Adipocyte (in vitro differentiated cells): ENCODE results near the gene COPZ2.

ENCODE experiments used
- DNase-seq: peaks from one replicate; pipeline ENCODE4 v3.0.0-alpha.2; 2015; ENCODE audit warnings: low read depth
- H3K27me3 ChIP-seq: replicated peaks from 2 replicates; pipeline ENCODE4 v1.7.0; 2013; ENCODE audit warnings: mild to moderate bottlenecking, low read length, moderate library complexity; ENCODE audit not compliant: control insufficient read depth, insufficient read depth
- H3K36me3 ChIP-seq: 2 replicates; pipeline ENCODE4 v1.7.0; 2013; ENCODE audit warnings: low read length, mild to moderate bottlenecking, moderate library complexity; ENCODE audit not compliant: control insufficient read depth, insufficient read depth, severe bottlenecking
- H3K4me1 ChIP-seq: 2 replicates; pipeline ENCODE4 v1.7.0; 2013; ENCODE audit warnings: mild to moderate bottlenecking, low read length, moderate library complexity; ENCODE audit not compliant: control insufficient read depth, insufficient read depth
- H3K4me3 ChIP-seq: 2 replicates; pipeline ENCODE4 v1.7.0; 2013; ENCODE audit warnings: mild to moderate bottlenecking, low read length, moderate library complexity
- H3K9ac ChIP-seq: 2 replicates; pipeline ENCODE4 v1.7.0; 2013; ENCODE audit warnings: mild to moderate bottlenecking, low read length, moderate library complexity
- H3K9me3 ChIP-seq: 2 replicates; pipeline ENCODE4 v1.7.0; 2013; ENCODE audit warnings: mild to moderate bottlenecking, low read length, moderate library complexity; ENCODE audit not compliant: control insufficient read depth

The COPZ2 gene

DNA sequence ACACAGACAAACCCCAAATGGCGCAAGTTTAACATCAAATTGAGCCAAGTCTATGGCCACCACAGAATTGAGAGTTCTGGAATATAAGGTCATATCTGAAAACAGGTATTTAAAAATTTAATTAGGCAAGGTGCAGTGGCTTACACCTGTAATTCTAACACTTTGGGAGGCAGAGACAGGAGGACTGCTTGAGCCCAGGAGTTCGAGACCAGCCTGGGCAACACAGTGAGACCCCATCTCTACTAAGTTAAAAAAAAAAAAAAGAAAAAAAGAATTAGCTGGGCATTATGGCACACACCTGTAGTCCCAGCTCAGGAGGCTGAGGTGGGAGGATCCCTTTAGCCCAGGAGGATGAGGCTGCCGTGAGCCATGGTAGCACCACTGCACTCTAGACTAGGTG is 29.6 kb upstream of the COPZ2 start:
- no peaks in the 10 kb centered on the region for H3K27me3 ChIP-seq
- no peak overlapping the region for H3K9ac ChIP-seq
- peaks cover 40% of the 10 kb centered on the region for H3K36me3 ChIP-seq
- H3K4me1 ChIP-seq: peaks cover 86% of the 10 kb centered on the region
- no peak for DNase-seq
- H3K4me3 ChIP-seq: no peak overlapping the region
- no peaks in the 10 kb centered on the region for H3K9me3 ChIP-seq

DNA sequence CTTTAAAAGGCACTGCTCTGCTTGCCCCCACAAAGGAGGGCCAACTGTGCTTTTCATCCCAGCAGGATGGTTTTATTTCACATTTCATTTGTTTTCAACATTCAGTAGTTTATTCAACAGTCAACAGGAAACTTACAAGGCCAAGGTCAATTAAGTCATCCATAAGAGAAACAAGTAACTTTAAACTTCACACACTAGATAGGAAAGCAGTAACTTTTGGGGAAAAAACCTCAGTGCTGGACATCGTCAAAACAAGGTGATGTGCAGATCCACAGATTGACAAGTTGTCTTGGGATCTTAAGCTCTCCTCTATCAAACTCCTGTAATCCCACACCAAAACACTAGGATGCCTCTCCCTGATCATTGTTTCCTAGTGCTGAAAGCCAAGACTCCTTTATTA is 29.1 kb upstream of the COPZ2 start:
- Histone ChIP-seq H3K4me3 (no peak overlapping the region), H3K27me3 (no peaks in the 10 kb centered on the region), H3K36me3 (peaks cover 46% of the 10 kb centered on the region), H3K9ac (peak overlapping the region; percentile 6), H3K4me1 (peaks cover 80% of the 10 kb centered on the region), H3K9me3 (no peaks in the 10 kb centered on the region)
- no peak for DNase-seq

DNA sequence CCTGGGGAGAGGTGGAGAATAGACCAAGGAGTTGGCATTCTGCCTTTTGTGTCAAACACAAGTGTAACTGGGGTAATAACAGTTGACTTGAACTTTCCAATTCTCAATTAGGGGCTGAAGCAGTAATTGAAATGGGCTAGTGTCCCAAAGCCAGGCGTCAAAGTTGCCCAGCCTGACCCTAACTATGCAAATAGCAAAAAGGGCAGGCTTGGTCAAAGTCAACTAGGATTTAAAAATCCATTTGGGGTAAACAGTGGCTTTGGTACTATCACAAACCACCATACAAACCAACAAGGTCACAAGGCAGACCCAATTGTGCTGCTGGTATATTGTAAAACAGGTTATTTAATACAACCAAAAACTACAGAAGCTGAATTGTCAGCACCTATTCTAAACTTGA is 28.6 kb upstream of the COPZ2 start:
- no peak overlapping the region for H3K4me3 ChIP-seq
- H3K36me3 ChIP-seq: peaks cover 48% of the 10 kb centered on the region
- H3K9ac ChIP-seq: no peak overlapping the region
- no peaks in the 10 kb centered on the region for H3K27me3 ChIP-seq
- peaks cover 76% of the 10 kb centered on the region for H3K4me1 ChIP-seq
- DNase-seq: no peak
- no peaks in the 10 kb centered on the region for H3K9me3 ChIP-seq

DNA sequence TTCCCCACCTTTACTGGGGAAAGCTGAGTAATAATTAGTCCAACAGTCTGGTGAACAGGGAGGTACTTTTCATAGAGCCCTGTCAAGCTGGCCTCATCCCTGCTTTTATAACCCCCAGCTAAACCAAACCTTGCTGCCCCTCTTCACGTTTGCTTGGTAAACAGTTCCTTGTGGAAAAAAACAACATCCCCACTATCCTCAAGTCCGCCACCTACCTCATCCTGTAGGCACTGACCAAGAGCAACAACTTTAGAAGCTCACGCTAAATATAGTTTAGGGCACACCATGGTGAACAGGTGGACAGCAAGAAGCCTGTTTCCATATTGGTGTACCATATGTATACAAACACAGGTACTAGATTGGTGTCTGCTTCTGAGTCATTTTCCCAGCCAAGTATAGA is 27.0 kb upstream of the COPZ2 start:
- peaks cover 71% of the 10 kb centered on the region for H3K4me1 ChIP-seq
- H3K4me3 ChIP-seq: no peak overlapping the region
- no peak for DNase-seq
- H3K9ac ChIP-seq: peak overlapping the region; percentile 55
- H3K36me3 ChIP-seq: peaks cover 58% of the 10 kb centered on the region
- no peaks in the 10 kb centered on the region for H3K27me3 ChIP-seq
- no peaks in the 10 kb centered on the region for H3K9me3 ChIP-seq

DNA sequence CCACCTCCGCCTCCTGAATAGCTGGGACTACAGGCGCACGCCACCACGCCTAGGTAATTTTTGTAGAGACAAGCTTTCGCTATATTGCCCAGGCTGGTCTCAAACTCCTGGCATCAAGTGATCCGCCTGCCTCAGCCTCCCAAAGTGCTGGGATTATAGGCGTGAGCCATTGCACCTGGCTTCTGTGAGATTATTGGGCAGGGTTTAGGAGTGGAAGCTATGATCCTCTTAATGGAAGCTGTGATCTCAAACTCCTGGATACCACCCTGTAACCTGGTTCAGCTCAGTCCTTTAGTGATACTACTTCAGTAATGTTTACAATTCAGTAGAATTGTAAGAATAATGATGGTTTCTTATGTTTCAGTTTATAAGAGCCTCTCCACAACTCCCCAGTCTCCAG is 24.7 kb upstream of the COPZ2 start:
- Histone ChIP-seq H3K4me1 (peaks cover 56% of the 10 kb centered on the region), H3K9me3 (no peaks in the 10 kb centered on the region), H3K4me3 (no peak overlapping the region), H3K9ac (no peak overlapping the region), H3K36me3 (peaks cover 78% of the 10 kb centered on the region), H3K27me3 (no peaks in the 10 kb centered on the region)
- DNase-seq: no peak

DNA sequence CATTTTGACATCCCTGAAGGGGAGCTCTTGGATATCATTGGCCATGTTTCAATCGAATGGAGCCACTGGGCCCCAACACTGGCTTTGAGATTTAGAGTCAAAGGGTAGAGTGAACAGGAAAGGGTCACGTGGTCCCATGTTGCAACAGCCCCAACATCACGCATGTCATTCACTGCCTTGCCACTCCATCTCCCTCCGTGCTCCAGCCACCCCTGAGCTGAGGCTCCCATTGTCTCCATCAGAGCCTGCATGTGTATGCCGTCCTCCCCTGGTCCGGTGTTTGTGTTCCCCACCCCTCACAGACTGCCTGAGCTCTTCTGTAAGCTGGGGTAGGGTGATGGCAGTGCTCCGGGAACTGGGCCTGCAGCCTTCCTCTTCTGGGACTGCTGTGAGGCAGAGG is 22.7 kb upstream of the COPZ2 start:
- H3K9ac ChIP-seq: peak overlapping the region; percentile 42
- H3K4me1 ChIP-seq: peaks cover 50% of the 10 kb centered on the region
- H3K36me3 ChIP-seq: peaks cover 84% of the 10 kb centered on the region
- H3K9me3 ChIP-seq: no peaks in the 10 kb centered on the region
- peak overlapping the region; percentile 14 for H3K4me3 ChIP-seq
- no peak for DNase-seq
- no peaks in the 10 kb centered on the region for H3K27me3 ChIP-seq

DNA sequence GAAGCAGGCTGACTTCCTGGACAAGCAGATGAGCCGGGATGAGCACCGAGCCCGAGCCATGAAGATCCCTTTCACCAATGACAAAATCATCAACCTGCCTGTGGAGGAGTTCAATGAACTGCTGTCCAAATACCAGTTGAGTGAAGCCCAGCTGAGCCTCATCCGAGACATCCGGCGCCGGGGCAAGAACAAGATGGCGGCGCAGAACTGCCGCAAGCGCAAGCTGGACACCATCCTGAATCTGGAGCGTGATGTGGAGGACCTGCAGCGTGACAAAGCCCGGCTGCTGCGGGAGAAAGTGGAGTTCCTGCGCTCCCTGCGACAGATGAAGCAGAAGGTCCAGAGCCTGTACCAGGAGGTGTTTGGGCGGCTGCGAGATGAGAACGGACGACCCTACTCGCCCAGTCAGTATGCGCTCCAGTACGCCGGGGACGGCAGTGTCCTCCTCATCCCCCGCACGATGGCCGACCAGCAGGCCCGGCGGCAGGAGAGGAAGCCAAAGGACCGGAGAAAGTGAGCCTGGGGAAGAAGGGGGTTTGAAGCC is 21.6 kb upstream of the COPZ2 start:
- H3K27me3 ChIP-seq: no peaks in the 10 kb centered on the region

DNA sequence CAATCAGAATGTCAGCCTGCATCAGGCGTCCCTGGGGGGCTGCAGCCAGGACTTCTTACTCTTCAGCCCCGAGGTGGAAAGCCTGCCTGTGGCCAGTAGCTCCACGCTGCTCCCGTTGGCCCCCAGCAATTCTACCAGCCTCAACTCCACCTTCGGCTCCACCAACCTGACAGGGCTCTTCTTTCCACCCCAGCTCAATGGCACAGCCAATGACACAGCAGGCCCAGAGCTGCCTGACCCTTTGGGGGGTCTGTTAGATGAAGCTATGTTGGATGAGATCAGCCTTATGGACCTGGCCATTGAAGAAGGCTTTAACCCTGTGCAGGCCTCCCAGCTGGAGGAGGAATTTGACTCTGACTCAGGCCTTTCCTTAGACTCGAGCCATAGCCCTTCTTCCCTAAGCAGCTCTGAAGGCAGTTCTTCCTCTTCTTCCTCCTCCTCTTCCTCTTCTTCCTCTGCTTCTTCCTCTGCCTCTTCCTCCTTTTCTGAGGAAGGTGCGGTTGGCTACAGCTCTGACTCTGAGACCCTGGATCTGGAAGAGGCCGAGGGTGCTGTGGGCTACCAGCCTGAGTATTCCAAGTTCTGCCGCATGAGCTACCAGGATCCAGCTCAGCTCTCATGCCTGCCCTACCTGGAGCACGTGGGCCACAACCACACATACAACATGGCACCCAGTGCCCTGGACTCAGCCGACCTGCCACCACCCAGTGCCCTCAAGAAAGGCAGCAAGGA is 21.0 kb upstream of the COPZ2 start:
- no peak for DNase-seq
- Histone ChIP-seq H3K4me3 (no peak overlapping the region), H3K36me3 (peaks cover 72% of the 10 kb centered on the region), H3K27me3 (no peaks in the 10 kb centered on the region), H3K4me1 (peaks cover 44% of the 10 kb centered on the region), H3K9me3 (no peaks in the 10 kb centered on the region), H3K9ac (no peak overlapping the region)

More for the DNA sequence above, 21.6 kb upstream of the COPZ2 start:
- peaks cover 74% of the 10 kb centered on the region for H3K36me3 ChIP-seq
- no peak for DNase-seq
- peaks cover 43% of the 10 kb centered on the region for H3K4me1 ChIP-seq
- H3K9ac ChIP-seq: peak overlapping the region; percentile 69
- H3K4me3 ChIP-seq: no peak overlapping the region
- H3K9me3 ChIP-seq: no peaks in the 10 kb centered on the region

DNA sequence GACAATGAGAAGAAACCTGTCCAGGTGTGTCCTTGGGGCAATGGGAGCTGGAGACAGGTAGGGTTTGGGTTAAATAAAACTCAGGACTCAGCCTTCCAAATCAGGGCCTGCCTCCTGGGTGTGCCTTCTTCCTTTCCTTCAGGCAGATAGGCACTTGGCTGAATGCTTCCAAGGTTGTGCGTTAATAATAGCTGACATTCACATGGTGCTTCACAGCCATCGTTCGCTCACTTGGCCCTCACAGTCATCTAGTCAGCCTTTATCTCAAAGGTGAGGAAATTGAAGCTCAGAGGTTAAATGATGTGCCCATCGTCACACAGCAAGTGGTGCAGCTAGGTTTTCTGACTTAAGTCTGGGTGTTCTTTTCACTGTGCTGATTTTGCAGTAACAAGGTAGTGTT is 20.0 kb upstream of the COPZ2 start:
- no peak for DNase-seq
- H3K9me3 ChIP-seq: no peaks in the 10 kb centered on the region
- no peak overlapping the region for H3K4me3 ChIP-seq
- H3K36me3 ChIP-seq: peaks cover 62% of the 10 kb centered on the region
- peak overlapping the region; percentile 99 for H3K9ac ChIP-seq
- peaks cover 47% of the 10 kb centered on the region for H3K4me1 ChIP-seq
- no peaks in the 10 kb centered on the region for H3K27me3 ChIP-seq

DNA sequence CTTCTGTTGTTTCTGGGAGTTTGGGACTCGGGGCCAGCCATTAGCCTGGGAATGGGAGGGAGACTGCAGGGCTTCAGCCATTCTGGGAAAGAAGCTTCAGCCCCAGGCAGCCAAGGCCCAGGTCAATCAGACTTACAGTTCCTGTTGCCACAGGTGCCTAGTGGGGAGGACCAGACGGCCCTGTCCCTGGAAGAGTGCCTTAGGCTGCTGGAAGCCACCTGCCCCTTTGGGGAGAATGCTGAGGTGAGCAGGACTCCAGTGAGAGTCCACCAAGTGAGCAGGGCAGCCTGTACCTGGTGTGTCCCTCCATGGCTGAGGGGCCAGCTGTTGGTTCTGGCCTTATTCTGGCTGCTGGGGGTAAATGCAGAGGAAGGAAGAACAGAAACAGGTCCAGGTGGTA is 19.3 kb upstream of the COPZ2 start:
- H3K4me1 ChIP-seq: peaks cover 55% of the 10 kb centered on the region
- no peaks in the 10 kb centered on the region for H3K9me3 ChIP-seq
- H3K9ac ChIP-seq: peak overlapping the region; percentile 99
- no peaks in the 10 kb centered on the region for H3K27me3 ChIP-seq
- peaks cover 55% of the 10 kb centered on the region for H3K36me3 ChIP-seq
- DNase-seq: no peak
- H3K4me3 ChIP-seq: no peak overlapping the region

DNA sequence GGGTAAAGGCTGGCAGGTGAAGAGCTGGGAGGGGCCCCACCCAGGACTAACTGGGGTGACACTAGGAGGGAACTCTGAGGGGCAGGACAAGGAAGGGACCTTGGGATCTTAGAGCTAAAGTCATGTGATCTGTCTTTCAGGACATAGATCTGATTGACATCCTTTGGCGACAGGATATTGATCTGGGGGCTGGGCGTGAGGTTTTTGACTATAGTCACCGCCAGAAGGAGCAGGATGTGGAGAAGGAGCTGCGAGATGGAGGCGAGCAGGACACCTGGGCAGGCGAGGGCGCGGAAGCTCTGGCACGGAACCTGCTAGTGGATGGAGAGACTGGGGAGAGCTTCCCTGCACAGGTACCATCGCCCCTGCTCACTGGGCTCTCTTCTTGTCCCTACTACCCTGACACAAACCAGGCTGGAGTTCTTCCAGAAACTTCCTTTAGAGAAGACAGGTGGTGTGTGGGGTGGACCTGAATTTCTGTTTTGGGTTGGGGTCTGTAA is 18.7 kb upstream of the COPZ2 start:
- Histone ChIP-seq H3K4me1 (peaks cover 61% of the 10 kb centered on the region), H3K36me3 (peaks cover 51% of the 10 kb centered on the region), H3K4me3 (peak overlapping the region; percentile 99), H3K27me3 (no peaks in the 10 kb centered on the region), H3K9me3 (no peaks in the 10 kb centered on the region), H3K9ac (peak overlapping the region; percentile 99)
- no peak for DNase-seq
